Measurements from ENCODE around the gene EPN2. TPM values are rescaled to one million over a fixed set of nuclear protein-coding genes. Genes with fewer than 3 reads are reported as not detected.

Gene EPN2
- total and polyA plus RNA-seq, 10 of the 15 experiments (the other 5 are each of a cell fraction or from before 2014, with no cell fraction given): 0.26 to 8.4 (median 4.7) TPM

GRCh38 chr17:19303367-19303776 is 66.2 kb downstream of the EPN2 start:
- in situ Hi-C loops (cut with MboI) (no loop called here), intact Hi-C loops (cut with micrococcal nuclease; ENCODE audit: unreplicated experiment) (no loop called here)
- H3K4me2 ChIP-seq (ENCODE audit: control insufficient read depth, insufficient read depth): peak overlapping the region; percentile 5; the same call in 1 of the 2 replicates
- no peaks in the 10 kb centered on the region for H3K36me3 ChIP-seq (ENCODE audit: control insufficient read depth in 2 of 2, insufficient read depth in 2 of 2, low read length in 1 of 2)
- FAIRE-seq (no peak), DNase-seq (ENCODE audit: low read depth, low spot score) (no peak), ATAC-seq (peak; percentile 36)
- CTCF ChIA-PET: no interaction called here
- H3K9me3 ChIP-seq (replicated peaks; ENCODE audit: control insufficient read depth, insufficient read depth, low read length): no peaks in the 10 kb centered on the region
- BruUV-seq (replicated peaks): no TSS peak
- no peak overlapping the region for H3K9ac ChIP-seq (ENCODE audit: control insufficient read depth, insufficient read depth, low read length)
- no peaks in the 10 kb centered on the region for H3K27me3 ChIP-seq (replicated peaks in 1 of 2; ENCODE audit: control insufficient read depth in 2 of 2, insufficient read depth in 2 of 2, low read length in 1 of 2)
- POLR2A ChIA-PET: no interaction called here
- 58% methylated on average over 9 of the region's 9 CpGs for WGBS (ENCODE audit: insufficient coverage, insufficient replicate concordance, low lambda C conversion rate, missing lambda C conversion rate)
- H3K4me3 ChIP-seq: no peak overlapping the region
- H3K79me2 ChIP-seq (ENCODE audit: control insufficient read depth, insufficient read depth, low read length): no peaks in the 10 kb centered on the region
- H2AFZ ChIP-seq (ENCODE audit: control insufficient read depth, low read depth, low read length): no peak overlapping the region
- peaks cover 42% of the 10 kb centered on the region for H3K4me1 ChIP-seq (ENCODE audit: control insufficient read depth, insufficient read depth, low read length)
- SMC1A ChIA-PET (ENCODE audit: uncharacterized antibody, unreplicated experiment): no interaction called here
- H4K20me1 ChIP-seq (ENCODE audit: control insufficient read depth, insufficient read depth): peaks cover 3% of the 10 kb centered on the region; the same call in 1 of the 2 replicates
- RAD21 ChIA-PET (ENCODE audit: unreplicated experiment): no interaction called here
- no peak overlapping the region for H3K27ac ChIP-seq (ENCODE audit: control insufficient read depth, insufficient read depth)
- TF ChIP-seq SP1 (IDR thresholded peaks at IDR 0.05; ENCODE audit: low read depth, low read length) (no peak), IKZF2 (IDR thresholded peaks at IDR 0.05) (0 out of 4 replicates have a peak, but pooled peaks of 1 of the 2 experiments have one; percentile 28), WRNIP1 (IDR thresholded peaks at IDR 0.05; ENCODE audit: borderline replicate concordance, low read depth, low read length) (no peak), EP300 (IDR thresholded peaks at IDR 0.05; ENCODE audit: borderline replicate concordance in 1 of 2, control insufficient read depth in 1 of 2, low read depth in 2 of 2, low read length in 2 of 2) (no peak), DPF2 (IDR thresholded peaks at IDR 0.05) (peak; percentile 68), NRF1 (conservative IDR thresholded peaks at IDR 0.05; ENCODE audit: low read depth, low read length) (no peak), PKNOX1 (IDR thresholded peaks at IDR 0.05) (peak; percentile 60; the same call in 1 of the 2 replicates), POLR2A (IDR thresholded peaks at IDR 0.05; ENCODE audit: low read depth, low read length) (no peak), ZSCAN29 (IDR thresholded peaks at IDR 0.05) (no peak), ZBTB4 (CRISPR knock-in tag; IDR thresholded peaks at IDR 0.05) (no peak), IRF5 (IDR thresholded peaks at IDR 0.05; ENCODE audit: borderline replicate concordance) (no peak), IKZF1 (conservative IDR thresholded peaks at IDR 0.05) (peak; percentile 87), EED (IDR thresholded peaks at IDR 0.05; ENCODE audit: low read depth) (no peak), PBX3 (IDR thresholded peaks at IDR 0.05; ENCODE audit: insufficient replicate concordance, low read depth, low read length) (no peak), STAT1 (conservative IDR thresholded peaks at IDR 0.05) (no peak)
- TF ChIP-seq, protein P1, sequence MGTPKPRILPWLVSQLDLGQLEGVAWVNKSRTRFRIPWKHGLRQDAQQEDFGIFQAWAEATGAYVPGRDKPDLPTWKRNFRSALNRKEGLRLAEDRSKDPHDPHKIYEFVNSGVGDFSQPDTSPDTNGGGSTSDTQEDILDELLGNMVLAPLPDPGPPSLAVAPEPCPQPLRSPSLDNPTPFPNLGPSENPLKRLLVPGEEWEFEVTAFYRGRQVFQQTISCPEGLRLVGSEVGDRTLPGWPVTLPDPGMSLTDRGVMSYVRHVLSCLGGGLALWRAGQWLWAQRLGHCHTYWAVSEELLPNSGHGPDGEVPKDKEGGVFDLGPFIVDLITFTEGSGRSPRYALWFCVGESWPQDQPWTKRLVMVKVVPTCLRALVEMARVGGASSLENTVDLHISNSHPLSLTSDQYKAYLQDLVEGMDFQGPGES (IDR thresholded peaks at IDR 0.05): no peak

Measured in GM12878 (cell line).